GM21576 (cell line): ENCODE data around the gene NHS.

Experiments used
- ATAC-seq: cut with Tn5 transposase; IDR thresholded peaks from one replicate; pipeline ENCODE4 v1.9.1; 2021; ENCODE audit warnings: mild to moderate bottlenecking, moderate library complexity; ENCODE audit not compliant: unreplicated experiment

The NHS gene

DNA sequence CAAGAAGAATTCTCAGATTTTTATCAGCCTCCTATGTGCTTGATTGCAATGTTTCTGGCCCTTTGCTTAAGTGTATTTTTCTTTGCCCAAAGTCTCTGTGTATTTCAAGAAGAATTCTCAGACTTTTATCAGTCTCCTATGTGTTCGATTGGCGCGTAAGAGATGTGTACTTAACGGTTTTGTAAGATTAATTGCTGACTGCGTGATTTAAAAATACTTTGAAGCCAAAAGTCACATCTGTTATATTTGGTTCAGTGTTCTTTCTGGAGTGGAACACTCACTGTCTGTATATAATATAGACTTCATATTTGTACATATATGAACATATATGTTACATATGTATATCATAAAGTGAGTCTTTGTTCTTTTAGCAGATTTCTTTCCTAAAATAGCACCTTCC, 373.7 kb downstream of the NHS start:
- no peak for ATAC-seq

GRCh38 chrX:17750436-17750835, 375.4 kb downstream of the NHS start:
- no peak for ATAC-seq

GRCh38 chrX:17758382-17758781, 383.4 kb downstream of the NHS start:
- peak; percentile 76 for ATAC-seq

GRCh38 chrX:17759990-17760389, 385.0 kb downstream of the NHS start:
- no peak for ATAC-seq

GRCh38 chrX:17767734-17768133, 392.7 kb downstream of the NHS start:
- no peak for ATAC-seq

- no peak for ATAC-seq
Measured at GRCh38 chrX:17768997-17769396, 394.0 kb downstream of the NHS start.

GRCh38 chrX:17769701-17770269, 394.8 kb downstream of the NHS start:
- ATAC-seq: no peak

DNA sequence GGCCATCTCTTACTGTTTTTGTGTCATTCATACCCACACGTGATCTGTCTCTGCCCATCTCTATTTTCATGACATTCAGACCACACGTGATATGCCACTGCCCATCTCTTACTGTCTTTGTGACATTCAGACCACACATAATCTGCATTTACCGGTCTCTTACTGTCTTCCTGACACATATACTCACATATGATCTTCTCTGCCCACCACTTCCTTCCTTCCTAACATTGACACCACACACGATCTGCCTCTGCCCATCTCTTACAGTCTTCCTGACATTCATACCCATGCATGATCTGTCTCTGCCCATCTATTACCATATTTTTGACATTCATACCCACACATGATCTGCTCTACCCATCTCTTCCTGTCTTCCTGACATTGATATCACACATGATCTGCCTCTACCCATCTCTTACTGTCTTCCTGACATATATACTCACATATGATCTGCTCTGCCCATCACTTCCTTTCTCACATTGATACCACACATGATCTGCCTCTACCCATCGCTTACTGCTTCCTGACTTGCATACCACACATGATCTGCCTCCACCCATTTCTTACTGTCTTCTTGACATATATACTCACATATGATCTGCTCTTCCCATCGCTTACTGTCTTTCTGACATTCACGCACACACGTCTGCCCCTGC, 398.3 kb downstream of the NHS start:
- ATAC-seq: no peak

DNA sequence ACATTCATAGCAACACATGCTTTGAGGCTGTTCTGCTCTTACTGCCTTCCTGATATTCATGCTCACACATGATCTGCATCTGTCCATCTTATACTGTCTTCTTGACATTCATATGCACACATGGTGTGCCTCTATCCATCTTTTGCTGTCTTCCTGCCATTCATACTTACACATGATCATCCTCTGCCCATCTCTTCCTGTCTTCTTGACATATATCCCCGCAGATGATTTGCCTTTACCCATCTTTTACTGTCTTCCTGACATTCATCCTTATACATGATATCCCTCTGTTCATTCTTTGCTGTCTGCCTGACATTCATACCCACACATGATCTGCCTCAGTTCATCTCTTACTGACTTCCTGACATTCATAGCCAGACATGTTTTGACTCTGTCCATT, 399.1 kb downstream of the NHS start:
- ATAC-seq: no peak

GRCh38 chrX:17778997-17779396, 404.0 kb downstream of the NHS start:
- ATAC-seq: no peak

GRCh38 chrX:17779434-17779833, 404.4 kb downstream of the NHS start:
- no peak for ATAC-seq
